HG02759 (cell line): Measurements from ENCODE around the gene TRA2B.
"Not testable (repeated sequence)": the region's sequence is repeated elsewhere in the genome, so short reads cannot be mapped to it uniquely, and the experiment has no call there.

ENCODE experiments used
- ATAC-seq: cut with Tn5 transposase; IDR thresholded peaks from one replicate; pipeline ENCODE4 v1.9.1; 2021; ENCODE audit warnings: mild to moderate bottlenecking, moderate library complexity; ENCODE audit not compliant: unreplicated experiment

The TRA2B gene

GRCh38 chr3:185929192-185930151 lies 8.3 kb downstream of the TRA2B start:
- no peak for ATAC-seq

DNA sequence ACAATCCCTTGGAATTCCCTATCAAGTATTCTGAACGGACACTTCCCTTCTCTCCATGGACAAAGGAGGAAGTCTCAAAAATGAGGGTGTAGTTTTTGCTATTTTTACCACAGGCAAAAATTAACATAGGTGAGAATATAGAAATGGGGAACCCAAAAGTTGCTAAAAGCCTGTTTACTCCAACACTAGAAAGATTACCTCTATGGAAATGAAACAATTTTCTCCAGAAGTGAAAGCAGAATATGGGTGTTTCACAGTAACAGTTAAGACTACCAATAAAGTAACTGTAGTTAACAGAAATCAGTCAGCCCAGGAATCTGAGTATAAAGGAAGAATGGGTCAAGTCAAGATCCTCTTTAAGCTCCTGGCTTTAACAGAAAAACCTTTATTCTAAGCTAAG lies 9.3 kb downstream of the TRA2B start:
- no peak for ATAC-seq

DNA sequence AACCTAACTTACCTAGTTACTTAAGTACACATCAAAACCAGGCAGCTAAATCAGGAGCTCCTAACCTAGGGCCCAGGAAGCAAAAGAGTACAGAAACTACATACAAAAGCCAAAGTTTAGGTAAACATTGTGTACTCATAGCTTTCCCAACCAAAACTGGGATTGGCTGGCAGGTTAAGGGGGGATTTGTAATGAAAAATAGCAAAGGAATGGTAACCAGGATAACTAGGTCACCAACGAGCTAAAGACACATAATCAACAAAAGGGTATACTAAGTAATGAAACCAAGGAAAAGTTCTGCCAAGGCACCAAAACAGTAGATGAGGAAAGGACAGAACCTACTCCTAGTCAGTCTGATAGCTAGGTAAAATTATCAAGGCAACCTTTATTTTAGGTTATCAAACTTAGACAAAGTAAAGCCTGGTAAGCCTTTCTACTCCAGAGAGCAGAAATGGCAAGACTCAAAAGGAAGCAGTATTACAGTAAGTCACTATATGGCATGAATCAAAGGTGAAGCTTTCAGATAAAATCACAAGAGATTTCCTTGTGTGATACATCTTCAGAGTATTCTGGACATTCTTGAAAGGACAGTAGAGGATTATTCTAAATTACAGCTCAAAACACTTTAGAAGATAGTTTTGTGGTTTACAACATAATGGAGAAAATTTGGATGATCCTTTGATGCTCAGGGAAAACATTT lies 10.2 kb downstream of the TRA2B start:
- ATAC-seq: no peak

DNA sequence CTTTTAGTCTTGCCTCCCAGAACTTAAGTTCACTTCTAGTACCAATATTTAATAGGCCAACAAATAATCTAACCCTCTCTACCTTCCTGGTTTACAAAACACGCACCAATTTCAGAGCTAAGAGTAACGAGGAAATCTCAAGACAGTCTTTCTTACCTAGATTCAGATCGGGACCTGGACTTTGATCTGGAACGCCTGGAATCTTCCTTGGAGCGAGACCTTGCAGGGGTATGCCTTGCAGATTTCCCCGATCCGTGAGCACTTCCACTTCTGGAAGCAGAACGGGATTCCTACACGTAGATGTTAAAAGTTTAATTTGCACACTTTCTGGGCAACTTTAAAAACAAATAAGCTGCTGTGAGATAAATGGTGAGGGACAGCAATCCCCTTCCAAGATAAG lies 11.4 kb downstream of the TRA2B start:
- no peak for ATAC-seq

DNA sequence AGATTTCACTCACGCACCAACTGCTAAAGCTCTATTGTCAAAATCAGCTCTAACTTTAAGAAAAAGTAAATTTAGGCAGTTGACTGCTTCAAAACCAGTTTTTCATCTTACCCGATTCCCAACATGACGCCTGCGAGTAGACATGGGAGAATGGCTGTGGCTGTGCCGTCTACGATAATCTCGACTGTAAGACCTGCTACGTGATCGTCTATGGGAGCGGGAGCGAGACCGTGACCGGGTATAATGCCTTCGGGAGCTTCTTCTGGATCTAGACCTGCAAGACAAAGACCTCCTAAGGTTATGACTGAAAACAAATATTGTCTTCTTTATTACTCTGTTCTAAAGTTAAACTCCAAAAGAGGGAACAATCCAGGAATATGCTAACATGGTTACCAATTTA lies 12.5 kb downstream of the TRA2B start:
- ATAC-seq: no peak

DNA sequence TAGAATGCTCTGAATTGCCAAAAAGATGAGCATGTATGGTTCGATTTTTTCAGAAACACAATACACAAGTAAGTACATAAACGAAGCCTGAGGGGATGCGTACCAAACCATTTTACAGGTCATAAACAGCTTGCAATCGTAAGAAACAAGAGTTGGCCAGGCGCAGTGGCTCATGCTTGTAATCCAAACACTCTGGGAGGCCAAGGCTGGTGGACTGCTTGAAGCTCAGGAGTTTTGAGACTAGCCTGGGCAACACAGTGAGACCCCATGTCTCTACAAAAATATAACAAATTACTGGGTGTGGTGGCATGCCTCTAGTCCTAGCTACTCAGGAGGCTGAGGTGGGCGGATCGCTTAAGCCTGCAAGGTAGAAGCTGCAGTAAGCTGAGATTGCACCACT lies 13.4 kb downstream of the TRA2B start:
- ATAC-seq: no peak

DNA sequence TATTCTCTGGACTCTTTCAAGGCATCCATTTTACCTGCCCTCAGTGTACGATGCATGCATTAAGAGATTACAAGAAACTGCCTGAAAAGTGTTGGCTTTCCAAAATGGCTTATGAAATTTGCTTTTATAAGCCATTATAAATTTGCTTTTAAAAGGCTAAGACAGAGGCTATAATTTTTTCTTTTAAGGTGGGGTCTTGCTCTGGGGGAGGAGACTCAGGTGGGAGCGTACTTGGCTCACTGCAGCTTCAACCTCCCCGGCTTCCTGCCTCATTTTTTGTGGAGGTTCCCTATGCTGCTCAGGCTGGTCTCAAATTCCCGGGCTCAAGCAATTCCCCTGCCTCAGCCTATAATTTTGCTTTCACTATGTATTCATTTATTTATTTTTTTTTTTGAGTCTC lies 17.6 kb downstream of the TRA2B start:
- no peak for ATAC-seq

- no peak for ATAC-seq
These were observed 21.6 kb downstream of the TRA2B start for GRCh38 chr3:185916042-185916833.

GRCh38 chr3:185915642-185916041 lies 22.2 kb downstream of the TRA2B start:
- no peak for ATAC-seq

DNA sequence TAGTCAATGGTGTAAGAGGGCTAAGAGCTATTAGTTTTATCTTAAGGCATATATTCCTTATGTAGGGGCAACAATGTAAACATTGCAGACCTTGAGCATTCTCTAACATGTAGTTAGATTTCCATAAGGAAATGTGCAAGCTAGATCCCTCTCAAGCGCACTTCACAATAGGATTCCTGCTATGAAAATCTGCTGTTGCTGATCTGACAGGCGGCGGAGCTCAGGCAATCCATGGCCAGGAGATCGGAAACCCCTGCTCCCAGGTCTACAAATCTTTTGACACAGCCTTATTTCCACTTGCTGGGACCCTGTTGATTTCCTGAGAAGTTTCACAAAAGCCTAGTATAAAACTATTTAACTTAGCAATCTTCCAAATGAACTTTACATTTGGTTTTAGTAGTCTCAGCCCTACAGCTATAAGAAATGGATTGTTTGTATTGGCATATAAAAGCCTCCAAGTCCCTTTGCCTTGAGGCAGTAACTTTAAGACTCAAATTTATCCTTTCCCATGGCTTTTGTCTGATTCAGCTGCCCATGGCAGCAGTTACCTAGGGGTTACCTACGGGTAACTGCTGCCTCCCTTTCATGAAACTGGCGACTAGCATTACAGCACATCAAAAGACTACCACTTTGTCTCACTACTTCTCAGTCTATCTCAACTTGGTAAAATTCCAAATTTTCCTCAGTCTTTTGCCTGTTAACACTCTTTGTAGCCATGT lies 22.7 kb downstream of the TRA2B start:
- ATAC-seq: no peak

DNA sequence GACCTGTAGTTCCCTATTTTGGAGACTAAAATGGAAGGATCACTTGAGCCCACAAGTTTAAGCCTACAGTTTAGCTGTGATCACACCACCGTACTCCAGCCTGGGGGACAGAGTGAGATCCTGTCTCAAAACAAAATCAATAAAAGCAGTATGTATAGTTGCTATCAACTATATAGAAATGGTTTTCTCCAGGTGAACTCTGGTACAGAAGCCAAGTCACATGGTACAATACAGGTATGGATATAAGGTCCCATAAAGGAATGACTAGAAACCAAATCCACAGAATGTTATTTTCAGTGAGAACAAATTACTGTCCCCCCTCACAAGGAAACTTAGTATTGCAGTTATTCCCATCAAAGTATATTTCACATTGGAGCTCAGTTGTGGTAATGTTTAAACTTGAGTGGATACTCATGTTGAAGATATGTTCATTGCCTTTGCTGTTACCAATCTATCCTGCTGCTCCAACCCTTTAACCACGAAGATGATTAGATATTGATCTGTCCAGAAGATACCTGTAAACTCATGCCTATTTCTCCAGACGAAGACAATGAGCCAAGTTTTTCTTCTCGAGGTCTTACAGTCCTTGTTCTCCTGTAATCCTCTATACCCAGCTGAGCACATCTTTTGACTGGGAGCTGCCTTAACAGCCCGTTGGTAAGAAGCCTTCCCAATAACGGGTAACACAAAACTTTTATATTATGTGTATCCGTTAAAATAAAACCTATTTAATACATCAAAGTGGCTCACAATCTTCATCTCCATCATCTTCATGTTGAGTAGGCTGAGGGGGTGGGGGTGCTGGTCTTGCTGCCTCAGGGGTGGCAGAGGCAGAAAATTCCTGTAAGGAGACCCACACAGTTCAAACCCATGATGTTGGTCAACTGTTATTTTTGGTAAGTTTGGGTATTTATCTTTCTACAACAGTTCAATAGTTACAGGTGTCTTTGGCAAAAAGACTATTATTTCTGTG lies 24.6 kb downstream of the TRA2B start:
- no peak for ATAC-seq

DNA sequence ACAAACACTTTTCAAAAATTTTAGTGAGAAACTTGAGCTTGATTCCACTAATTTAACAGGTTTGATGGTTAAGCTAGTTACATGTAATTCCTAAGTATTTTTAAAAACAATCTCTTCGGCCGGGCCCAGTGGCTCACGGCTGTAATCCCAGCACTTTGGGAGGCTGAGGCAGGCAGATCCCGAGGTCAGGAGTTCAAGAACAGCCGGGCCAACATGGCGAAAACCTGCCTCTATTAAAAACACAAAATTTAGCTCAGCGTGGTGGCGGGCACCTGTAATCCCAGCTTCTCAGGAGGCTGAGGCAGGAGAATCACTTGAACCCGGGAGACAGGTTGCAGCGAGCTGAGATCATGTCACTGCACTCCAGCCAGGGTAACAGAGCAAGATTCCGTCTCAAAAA lies 25.3 kb downstream of the TRA2B start:
- no peak for ATAC-seq

GRCh38 chr3:185911076-185911448 lies 26.8 kb downstream of the TRA2B start:
- not testable (repeated sequence) for ATAC-seq

- ATAC-seq: not testable (repeated sequence)
These were observed 27.3 kb downstream of the TRA2B start for GRCh38 chr3:185910322-185911075.

DNA sequence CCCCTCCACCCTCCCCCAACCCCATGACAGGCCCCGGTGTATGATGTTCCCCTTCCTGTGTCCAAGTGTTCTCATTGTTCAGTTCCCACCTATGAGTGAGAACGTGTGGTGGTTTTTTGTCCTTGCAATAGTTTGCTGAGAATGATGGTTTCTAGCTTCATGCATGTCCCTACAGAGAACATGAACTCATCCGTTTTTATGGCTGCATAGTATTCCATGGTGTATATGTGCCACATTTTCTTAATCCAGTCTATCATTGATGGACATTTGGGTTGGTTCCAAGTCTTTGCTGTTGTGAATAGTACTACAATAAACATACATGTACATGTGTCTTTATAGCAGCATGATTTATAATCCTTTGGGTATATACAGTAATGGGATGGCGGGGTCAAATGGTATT lies 27.9 kb downstream of the TRA2B start:
- not testable (repeated sequence) for ATAC-seq

GRCh38 chr3:185900228-185900627 lies 37.6 kb downstream of the TRA2B start:
- no peak for ATAC-seq

DNA sequence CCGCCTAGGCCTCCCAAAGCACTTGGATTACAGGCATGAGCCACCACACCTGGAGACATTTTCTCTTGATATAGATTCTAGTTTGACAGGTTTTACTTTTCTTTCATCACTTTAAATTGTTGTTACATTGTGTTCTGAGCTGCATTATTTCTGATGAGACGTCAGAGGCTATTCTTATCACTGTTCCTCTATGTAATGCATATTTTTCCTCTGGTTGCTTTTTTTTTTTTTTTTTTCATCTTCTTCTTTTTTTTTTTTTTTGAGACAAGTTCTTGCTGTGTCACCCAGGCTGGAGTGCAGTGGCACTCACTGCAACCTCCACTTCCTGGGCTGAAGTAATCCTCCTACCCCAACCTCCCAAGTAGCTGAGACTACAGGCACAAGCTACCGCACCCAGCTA lies 41.2 kb downstream of the TRA2B start:
- no peak for ATAC-seq

GRCh38 chr3:185887066-185887465 lies 50.7 kb downstream of the TRA2B start:
- ATAC-seq: no peak

GRCh38 chr3:185884641-185885040 lies 53.2 kb downstream of the TRA2B start:
- ATAC-seq: no peak
